WTC11 (cell line): Measurements from ENCODE around the gene PRR5L. TPM values are rescaled to one million over a fixed set of nuclear protein-coding genes. Genes with fewer than 3 reads are reported as not detected.

Experiments
- ATAC-seq: fragments of 200-7000 bp; cut with Tn5 transposase; 2 replicates; pipeline ENCODE4 v1.10.0; 2021; ENCODE audit warnings: mild to moderate bottlenecking, moderate library complexity
- CTCF ChIA-PET: fragments of 300-600 bp; sonication (Branson Sonifier 250); formaldehyde crosslinking; loops from one replicate; lab custom pipeline; 2021; ENCODE audit warnings: antibody characterized with exemption; lab: Charles Lee
- POLR2A ChIA-PET: fragments of 350-600 bp; sonication (Branson Sonifier 250); formaldehyde crosslinking; loops from one replicate; lab custom pipeline; 2021; ENCODE audit warnings: antibody characterized with exemption; lab: Charles Lee
- DNase-seq: peaks from one replicate; pipeline ENCODE4 v3.0.0; 2021; ENCODE audit warnings: low spot score
- H3K27ac Mint-ChIP-seq: 2 replicates; pipeline ENCODE4 v1.8.0; 2021; ENCODE audit warnings: mixed read lengths
- H3K27me3 Mint-ChIP-seq: 2 replicates; pipeline ENCODE4 v1.8.0; 2021; ENCODE audit warnings: low read depth, mild to moderate bottlenecking, moderate library complexity, mixed read lengths
- H3K36me3 Mint-ChIP-seq: 2 replicates; pipeline ENCODE4 v1.8.0; 2021; ENCODE audit warnings: mixed read lengths
- H3K4me1 Mint-ChIP-seq: 2 replicates; pipeline ENCODE4 v1.8.0; 2022; ENCODE audit warnings: mixed read lengths
- H3K4me3 Mint-ChIP-seq: 2 replicates; pipeline ENCODE4 v1.8.0; 2021; ENCODE audit warnings: mild to moderate bottlenecking, moderate library complexity, mixed read lengths
- H3K9me3 Mint-ChIP-seq: 2 replicates; pipeline ENCODE4 v1.8.0; 2021; ENCODE audit warnings: mixed read lengths
- ATF1 ChIP-seq: sonication (generic); formaldehyde crosslinking; IDR thresholded peaks from 2 replicates; pipeline ENCODE4 v1.8.1; 2023; ENCODE audit warnings: mild to moderate bottlenecking, moderate library complexity, missing genetic modification reagents
- ESRRA ChIP-seq: sonication (generic); formaldehyde crosslinking; IDR thresholded peaks from 2 replicates; pipeline ENCODE4 v1.8.1; 2022; ENCODE audit warnings: mild to moderate bottlenecking, missing genetic modification reagents, borderline replicate concordance
- GABPB1 ChIP-seq: sonication (generic); formaldehyde crosslinking; IDR thresholded peaks from 2 replicates; pipeline ENCODE4 v1.8.1; 2023; ENCODE audit warnings: mild to moderate bottlenecking, missing genetic modification reagents
- GRHL2 ChIP-seq: fragments of 250-450 bp; sonication (Bioruptor Pico); IDR thresholded peaks from 2 replicates; pipeline ENCODE4 v1.8.0; 2022; ENCODE audit warnings: mild to moderate bottlenecking, moderate library complexity; ENCODE audit not compliant: insufficient replicate concordance, severe bottlenecking
- MLX ChIP-seq: sonication (generic); formaldehyde crosslinking; IDR thresholded peaks from 2 replicates; pipeline ENCODE4 v1.8.1; 2023; ENCODE audit warnings: mild to moderate bottlenecking, missing genetic modification reagents, moderate library complexity
- NFATC4 ChIP-seq: fragments of 250-450 bp; sonication (Bioruptor Pico); IDR thresholded peaks from 2 replicates; pipeline ENCODE4 v1.9.0; 2021; ENCODE audit warnings: mild to moderate bottlenecking
- NR1H2 ChIP-seq: sonication (generic); formaldehyde crosslinking; IDR thresholded peaks from 2 replicates; pipeline ENCODE4 v1.9.0; 2021; ENCODE audit warnings: mild to moderate bottlenecking, moderate library complexity, missing genetic modification reagents
- OVOL2 ChIP-seq: fragments of 250-450 bp; sonication (Bioruptor Pico); IDR thresholded peaks from 2 replicates; pipeline ENCODE4 v1.9.0; 2021; ENCODE audit warnings: mild to moderate bottlenecking, borderline replicate concordance
- TCF7 ChIP-seq: sonication (generic); formaldehyde crosslinking; IDR thresholded peaks from 2 replicates; pipeline ENCODE4 v1.8.0; 2022; ENCODE audit warnings: mild to moderate bottlenecking, low read depth, missing genetic modification reagents, moderate library complexity
- TEAD1 ChIP-seq: sonication (generic); formaldehyde crosslinking; IDR thresholded peaks from 2 replicates; pipeline ENCODE4 v1.8.0; 2022; ENCODE audit warnings: mild to moderate bottlenecking, missing genetic modification reagents
- TEAD4 ChIP-seq: sonication (generic); formaldehyde crosslinking; IDR thresholded peaks from 2 replicates; pipeline ENCODE4 v1.8.0; 2022; ENCODE audit warnings: mild to moderate bottlenecking, missing genetic modification reagents
- TP53 ChIP-seq: sonication (generic); formaldehyde crosslinking; IDR thresholded peaks from 2 replicates; pipeline ENCODE4 v1.8.1; 2023; ENCODE audit warnings: mild to moderate bottlenecking, missing genetic modification reagents
- ZNF281 ChIP-seq: sonication (generic); formaldehyde crosslinking; IDR thresholded peaks from 2 replicates; pipeline ENCODE4 v1.8.0; 2023; ENCODE audit warnings: mild to moderate bottlenecking, missing genetic modification reagents
- ZNF423 ChIP-seq: fragments of 250-450 bp; sonication (Bioruptor Pico); IDR thresholded peaks from 2 replicates; pipeline ENCODE4 v2.1.2; 2022; ENCODE audit warnings: mild to moderate bottlenecking, moderate library complexity
- ZNF671 ChIP-seq: fragments of 250-450 bp; sonication (Bioruptor Pico); IDR thresholded peaks from 2 replicates; pipeline ENCODE4 v1.8.0; 2021; ENCODE audit warnings: mild to moderate bottlenecking
- total RNA-seq: library from RNA; stranded (reverse); gene quantifications from 3 replicates; pipeline ENCODE4 v1.2.3, GENCODE V29; 2021
- TF ChIP-seq, protein P1 (sequence below): sonication (generic); formaldehyde crosslinking; IDR thresholded peaks from 2 replicates; pipeline ENCODE4 v1.8.1; 2023; ENCODE audit warnings: mild to moderate bottlenecking, missing genetic modification reagents
- TF ChIP-seq, protein P2 (sequence below): sonication (generic); formaldehyde crosslinking; IDR thresholded peaks from 2 replicates; pipeline ENCODE4 v1.8.1; 2022; ENCODE audit warnings: mild to moderate bottlenecking, missing genetic modification reagents, moderate library complexity, borderline replicate concordance

PRR5L gene
- total RNA-seq, 1 experiment from 2014 or later, result 3.9 TPM

DNA sequence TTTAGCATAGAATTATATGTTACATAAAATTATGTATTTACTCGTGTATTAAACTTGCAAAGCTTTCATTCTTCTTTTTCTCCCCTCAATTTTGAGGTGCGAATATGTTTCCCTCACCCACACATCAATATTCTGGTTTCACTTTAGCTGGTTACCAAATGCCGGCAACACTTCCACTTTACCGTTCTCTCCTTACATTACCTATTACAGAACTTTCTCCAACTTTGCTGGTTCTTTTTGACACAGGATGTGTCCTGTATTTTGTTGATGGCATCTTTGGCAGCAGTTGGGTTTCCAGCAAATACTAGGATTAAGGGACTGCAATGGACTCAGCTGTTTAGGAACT is 84.9 kb downstream of the PRR5L start:
- Mint-ChIP-seq H3K27me3 (peaks cover 43% of the 10 kb centered on the region), H3K9me3 (no peaks in the 10 kb centered on the region), H3K4me1 (peaks cover 5% of the 10 kb centered on the region), H3K27ac (no peak overlapping the region), H3K36me3 (no peaks in the 10 kb centered on the region), H3K4me3 (no peak overlapping the region)
- CTCF ChIA-PET, result interaction anchor here (0.7 to 1.0 kb wide), 2 partner anchors 89 to 98 kb away, joined by 3 to 6 read pairs; no protein-coding TSS in a partner anchor
- DNase-seq (no peak), ATAC-seq (no peak)
- POLR2A ChIA-PET, result no interaction called here
- TF ChIP-seq, protein P1, sequence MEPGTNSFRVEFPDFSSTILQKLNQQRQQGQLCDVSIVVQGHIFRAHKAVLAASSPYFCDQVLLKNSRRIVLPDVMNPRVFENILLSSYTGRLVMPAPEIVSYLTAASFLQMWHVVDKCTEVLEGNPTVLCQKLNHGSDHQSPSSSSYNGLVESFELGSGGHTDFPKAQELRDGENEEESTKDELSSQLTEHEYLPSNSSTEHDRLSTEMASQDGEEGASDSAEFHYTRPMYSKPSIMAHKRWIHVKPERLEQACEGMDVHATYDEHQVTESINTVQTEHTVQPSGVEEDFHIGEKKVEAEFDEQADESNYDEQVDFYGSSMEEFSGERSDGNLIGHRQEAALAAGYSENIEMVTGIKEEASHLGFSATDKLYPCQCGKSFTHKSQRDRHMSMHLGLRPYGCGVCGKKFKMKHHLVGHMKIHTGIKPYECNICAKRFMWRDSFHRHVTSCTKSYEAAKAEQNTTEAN (CRISPR knock-in tag), result no peak
- TF ChIP-seq, protein P2, sequence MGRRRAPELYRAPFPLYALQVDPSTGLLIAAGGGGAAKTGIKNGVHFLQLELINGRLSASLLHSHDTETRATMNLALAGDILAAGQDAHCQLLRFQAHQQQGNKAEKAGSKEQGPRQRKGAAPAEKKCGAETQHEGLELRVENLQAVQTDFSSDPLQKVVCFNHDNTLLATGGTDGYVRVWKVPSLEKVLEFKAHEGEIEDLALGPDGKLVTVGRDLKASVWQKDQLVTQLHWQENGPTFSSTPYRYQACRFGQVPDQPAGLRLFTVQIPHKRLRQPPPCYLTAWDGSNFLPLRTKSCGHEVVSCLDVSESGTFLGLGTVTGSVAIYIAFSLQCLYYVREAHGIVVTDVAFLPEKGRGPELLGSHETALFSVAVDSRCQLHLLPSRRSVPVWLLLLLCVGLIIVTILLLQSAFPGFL, result no peak

- CTCF ChIA-PET, result interaction anchor here (1.3 kb wide), 1 partner anchor 91 kb away, joined by 3 read pairs; no protein-coding TSS in a partner anchor
Measured at GRCh38 chr11:36383195-36383594, 87.1 kb downstream of the PRR5L start.

GRCh38 chr11:36385121-36385970 is 89.3 kb downstream of the PRR5L start:
- no peak overlapping the region for H3K4me3 Mint-ChIP-seq
- no peak for TF ChIP-seq ZNF423 (CRISPR knock-in tag)
- TF ChIP-seq TEAD4 (CRISPR knock-in tag), result no peak
- no peak for TF ChIP-seq GRHL2 (CRISPR knock-in tag)
- no peak for TF ChIP-seq NFATC4 (CRISPR knock-in tag)
- TF ChIP-seq GABPB1 (CRISPR knock-in tag), result no peak
- ChIA-PET CTCF (interaction anchor here (1.0 to 1.7 kb wide), 3 partner anchors 10 to 107 kb away, joined by 3 to 5 read pairs (median 5); no protein-coding TSS in a partner anchor), POLR2A (no interaction called here)
- H3K9me3 Mint-ChIP-seq, result no peaks in the 10 kb centered on the region
- H3K27ac Mint-ChIP-seq, result no peak overlapping the region
- 0 out of 2 replicates have a peak, but pooled peaks cover 2% of the 10 kb centered on the region for H3K4me1 Mint-ChIP-seq
- H3K36me3 Mint-ChIP-seq, result no peaks in the 10 kb centered on the region
- ATAC-seq, result no peak
- DNase-seq, result no peak
- peaks cover 1% of the 10 kb centered on the region for H3K27me3 Mint-ChIP-seq

More at GRCh38 chr11:36383195-36383594, 87.1 kb downstream of the PRR5L start:
- Mint-ChIP-seq H3K4me3 (no peak overlapping the region), H3K36me3 (no peaks in the 10 kb centered on the region), H3K27ac (no peak overlapping the region), H3K4me1 (0 out of 2 replicates have a peak, but pooled peaks cover 2% of the 10 kb centered on the region), H3K27me3 (peaks cover 23% of the 10 kb centered on the region), H3K9me3 (no peaks in the 10 kb centered on the region)
- POLR2A ChIA-PET, result no interaction called here
- ATAC-seq (no peak), DNase-seq (no peak)
- TF ChIP-seq TEAD1 (CRISPR knock-in tag) (no peak), ZNF281 (CRISPR knock-in tag) (no peak), MLX (CRISPR knock-in tag) (no peak), ESRRA (CRISPR knock-in tag) (no peak), NR1H2 (CRISPR knock-in tag) (no peak), TCF7 (CRISPR knock-in tag) (no peak), ATF1 (CRISPR knock-in tag) (no peak), OVOL2 (CRISPR knock-in tag) (no peak), TP53 (CRISPR knock-in tag) (no peak), ZNF671 (no peak)
